HG02763 (cell line): ENCODE measurements around the gene GHITM.
"Not testable (repeated sequence)": the region's sequence is repeated elsewhere in the genome, so short reads cannot be mapped to it uniquely, and the experiment has no call there.

Experiments used
- ATAC-seq: cut with Tn5 transposase; IDR thresholded peaks from one replicate; pipeline ENCODE4 v1.9.1; 2021; ENCODE audit warnings: mild to moderate bottlenecking, moderate library complexity; ENCODE audit not compliant: unreplicated experiment

Gene GHITM

DNA sequence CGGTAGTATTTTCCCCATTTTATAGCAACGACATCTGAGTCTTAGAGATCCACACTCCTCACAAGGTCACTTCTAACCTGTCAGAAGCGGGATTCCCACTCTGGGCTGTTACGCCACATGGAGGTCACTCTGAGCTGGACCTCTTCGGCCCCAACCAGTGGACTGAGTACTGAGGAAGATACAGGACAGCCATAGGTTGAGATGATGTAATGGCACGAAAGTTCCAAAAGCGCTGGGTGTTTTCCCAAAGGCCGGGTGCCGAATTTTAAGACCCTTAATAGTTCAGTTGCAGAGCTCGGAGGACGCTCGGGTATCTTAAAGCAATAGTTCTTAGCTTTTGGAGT lies 699 bp downstream of the GHITM start:
- peak; percentile 2 for ATAC-seq

DNA sequence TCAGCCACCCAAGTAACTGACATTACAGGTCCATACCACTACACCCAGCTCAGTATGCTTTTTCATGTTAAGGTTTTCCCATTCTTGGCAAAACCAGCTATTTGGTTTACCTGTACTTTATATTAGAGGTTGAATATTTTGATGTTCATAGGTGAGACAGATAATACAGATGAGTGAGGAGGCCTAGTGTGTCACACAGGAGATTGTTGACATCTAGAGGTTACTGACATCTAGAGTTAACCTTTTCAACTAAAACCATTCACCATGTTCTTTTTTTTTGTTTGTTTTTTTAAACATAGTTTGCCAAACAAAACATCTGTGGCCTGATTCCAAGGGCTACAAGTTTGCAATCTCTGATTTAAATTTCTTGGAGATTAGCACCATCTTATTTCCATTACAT lies 8.0 kb downstream of the GHITM start:
- ATAC-seq, result no peak

DNA sequence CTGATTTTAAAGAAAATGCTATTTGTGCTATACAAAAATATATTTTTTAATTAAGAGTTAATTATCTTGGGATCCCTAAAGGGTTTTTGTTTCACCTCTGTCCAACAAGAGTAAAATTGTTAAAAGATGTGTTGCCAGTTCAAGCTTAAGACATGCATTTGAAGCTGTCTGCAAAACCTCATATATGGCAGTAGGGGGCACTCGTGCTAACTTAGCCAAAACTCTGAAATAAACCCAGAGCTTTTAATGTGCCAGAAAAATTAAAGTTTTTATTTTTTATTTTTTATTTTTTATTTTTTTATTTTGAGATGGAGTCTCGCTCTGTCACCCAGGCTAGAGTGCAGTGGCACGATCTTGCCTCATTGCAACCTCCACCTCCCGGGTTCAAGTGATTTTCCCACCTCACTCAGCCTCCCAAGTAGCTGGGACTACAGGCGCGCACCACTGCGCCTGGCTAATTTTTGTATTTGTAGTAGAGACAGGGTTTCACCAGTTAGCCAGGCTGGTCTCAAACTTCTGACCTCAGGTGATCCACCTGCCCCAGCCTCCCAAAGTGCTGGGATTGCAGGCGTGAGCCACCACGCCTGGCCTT lies 8.8 kb downstream of the GHITM start:
- ATAC-seq, result peak; percentile 57

DNA sequence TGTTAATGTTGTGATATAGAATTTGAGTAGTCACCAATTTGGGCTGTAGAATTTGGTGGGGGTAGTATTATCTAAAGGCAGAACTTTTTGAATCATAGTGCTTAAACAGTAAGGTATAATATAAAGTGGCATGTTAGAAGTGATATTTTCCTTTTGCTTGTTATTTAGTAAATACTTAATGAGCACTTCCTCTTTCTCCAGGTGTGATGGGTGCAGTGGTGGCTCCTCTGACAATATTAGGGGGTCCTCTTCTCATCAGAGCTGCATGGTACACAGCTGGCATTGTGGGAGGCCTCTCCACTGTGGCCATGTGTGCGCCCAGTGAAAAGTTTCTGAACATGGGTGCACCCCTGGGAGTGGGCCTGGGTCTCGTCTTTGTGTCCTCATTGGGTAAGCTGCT lies 10.5 kb downstream of the GHITM start:
- ATAC-seq, result no peak

DNA sequence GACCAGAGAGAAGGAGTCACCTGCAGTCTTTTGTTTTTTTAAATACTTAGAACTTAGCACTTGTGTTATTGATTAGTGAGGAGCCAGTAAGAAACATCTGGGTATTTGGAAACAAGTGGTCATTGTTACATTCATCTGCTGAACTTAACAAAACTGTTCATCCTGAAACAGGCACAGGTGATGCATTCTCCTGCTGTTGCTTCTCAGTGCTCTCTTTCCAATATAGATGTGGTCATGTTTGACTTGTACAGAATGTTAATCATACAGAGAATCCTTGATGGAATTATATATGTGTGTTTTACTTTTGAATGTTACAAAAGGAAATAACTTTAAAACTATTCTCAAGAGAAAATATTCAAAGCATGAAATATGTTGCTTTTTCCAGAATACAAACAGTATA lies 13.5 kb downstream of the GHITM start:
- ATAC-seq, result no peak

DNA sequence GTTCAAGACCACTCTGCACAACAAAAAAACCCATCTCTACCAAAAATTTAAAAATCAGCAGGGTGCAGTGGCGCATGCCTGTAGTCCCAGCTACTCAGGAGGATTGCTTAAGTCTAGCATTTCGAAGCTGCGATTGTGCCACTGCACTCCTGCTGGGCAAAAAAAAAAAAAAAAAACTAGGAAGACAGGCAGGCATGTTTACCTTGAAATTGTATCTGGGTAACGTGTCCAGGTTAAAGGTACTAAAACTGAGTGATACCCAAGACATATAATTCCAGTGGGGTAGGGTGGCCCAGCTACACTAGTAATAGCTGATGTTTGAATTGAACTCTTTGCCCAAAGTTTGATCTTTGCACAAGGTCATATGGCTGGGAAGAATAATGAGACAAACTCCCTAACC lies 16.2 kb downstream of the GHITM start:
- ATAC-seq, result no peak

DNA sequence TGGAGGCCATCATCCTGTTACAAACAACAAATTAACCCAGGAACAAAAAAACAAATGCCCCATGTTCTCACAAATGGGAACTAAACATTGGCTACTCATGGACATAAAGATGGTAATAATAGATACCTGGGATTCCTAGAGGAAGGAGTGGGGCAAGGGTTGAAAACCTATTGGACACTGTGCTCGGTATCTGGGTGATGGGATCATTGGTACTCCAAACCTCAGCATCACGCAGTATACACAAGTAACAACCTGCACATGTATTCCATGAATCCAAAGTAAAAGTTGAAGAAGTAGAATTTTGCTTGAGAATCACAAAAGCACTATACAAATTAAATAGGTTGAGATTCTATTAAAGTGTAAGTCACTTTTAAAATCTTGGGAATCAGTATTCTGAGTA lies 16.7 kb downstream of the GHITM start:
- no peak for ATAC-seq

DNA sequence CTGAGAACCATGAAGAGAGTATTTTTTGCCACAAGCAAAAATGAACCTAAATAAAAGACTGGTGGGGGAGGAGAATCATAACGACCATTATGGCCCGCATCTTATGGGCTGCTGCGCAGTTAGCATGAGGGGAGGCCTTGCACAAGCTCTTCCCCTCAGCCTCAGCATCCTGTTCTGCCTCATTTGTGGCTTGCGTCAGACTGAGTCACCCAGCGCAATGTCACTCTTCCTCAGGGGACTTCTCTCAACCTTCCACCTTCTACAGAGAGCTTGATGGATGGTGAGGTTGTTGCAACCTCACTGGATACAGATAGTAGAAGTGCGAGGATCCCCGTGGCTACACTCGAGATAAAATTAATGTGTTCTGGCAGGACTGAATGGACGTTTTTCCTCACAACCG lies 17.5 kb downstream of the GHITM start:
- ATAC-seq, result peak; percentile 66

DNA sequence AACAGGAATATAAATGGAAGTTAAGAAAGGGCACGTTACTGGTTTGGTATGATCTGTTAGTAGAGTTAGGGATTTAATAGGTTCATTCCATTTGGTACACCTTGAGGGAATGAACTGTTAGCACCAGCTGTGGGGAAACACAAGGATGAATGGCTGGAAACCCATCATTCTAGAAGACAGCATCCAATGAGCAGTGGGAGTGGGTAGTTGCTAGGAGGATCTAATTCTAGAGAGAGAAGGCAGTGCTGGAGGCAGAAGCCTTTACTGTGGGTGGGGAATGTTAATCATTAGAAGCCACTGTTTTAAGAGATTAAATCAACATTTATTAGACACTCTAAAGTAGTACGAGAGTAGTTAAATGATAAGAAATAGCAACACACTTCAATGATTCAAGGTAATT lies 18.8 kb downstream of the GHITM start:
- ATAC-seq, result no peak

DNA sequence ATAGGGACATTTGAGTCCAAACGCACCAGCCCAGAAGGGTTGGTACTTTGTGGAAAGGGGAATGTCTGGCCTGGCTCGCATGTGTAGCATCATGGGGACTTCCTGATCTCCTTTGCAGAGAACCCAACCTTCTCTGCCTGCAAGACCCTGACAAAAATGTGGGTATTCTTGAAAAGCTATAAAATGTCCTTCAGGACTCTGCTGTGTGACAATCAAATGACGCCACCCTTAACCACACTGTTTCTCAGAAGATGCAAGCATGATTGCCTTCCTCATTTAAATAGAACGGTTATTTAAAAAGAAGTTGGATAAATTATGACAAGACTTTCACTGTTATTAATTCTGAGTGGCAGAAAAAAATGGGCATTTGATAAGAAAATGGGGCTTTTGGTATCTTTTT lies 19.2 kb downstream of the GHITM start:
- no peak for ATAC-seq

DNA sequence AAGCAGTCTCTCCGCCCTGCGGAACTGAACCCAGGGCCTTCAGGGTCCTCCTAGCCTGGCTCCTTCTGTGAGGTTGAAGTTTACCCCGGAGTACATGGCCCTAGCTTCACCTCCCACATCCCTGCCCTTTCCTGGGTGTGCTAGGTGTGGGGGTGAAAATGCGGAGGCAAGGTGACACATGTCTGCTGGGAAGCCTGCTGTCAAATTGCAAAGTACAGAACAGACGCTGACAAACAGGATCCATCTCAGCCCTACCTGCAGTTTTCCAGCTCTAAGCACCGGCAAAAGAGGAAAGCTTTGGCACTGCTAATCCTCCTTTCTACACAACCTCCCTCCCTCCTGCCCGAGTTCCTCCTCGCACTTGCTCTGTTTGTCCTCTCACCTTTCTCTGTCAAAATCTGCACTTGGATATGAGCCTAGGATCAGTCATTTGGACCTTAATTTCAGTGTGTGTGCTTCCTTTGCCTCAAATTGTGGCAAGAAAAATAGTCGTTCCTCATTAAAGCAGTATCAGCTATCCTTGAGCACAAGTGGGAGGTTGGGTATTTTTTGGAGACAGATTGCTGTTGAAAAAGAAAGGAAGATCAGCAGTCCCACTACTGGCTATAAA lies 19.9 kb downstream of the GHITM start:
- ATAC-seq, result no peak

DNA sequence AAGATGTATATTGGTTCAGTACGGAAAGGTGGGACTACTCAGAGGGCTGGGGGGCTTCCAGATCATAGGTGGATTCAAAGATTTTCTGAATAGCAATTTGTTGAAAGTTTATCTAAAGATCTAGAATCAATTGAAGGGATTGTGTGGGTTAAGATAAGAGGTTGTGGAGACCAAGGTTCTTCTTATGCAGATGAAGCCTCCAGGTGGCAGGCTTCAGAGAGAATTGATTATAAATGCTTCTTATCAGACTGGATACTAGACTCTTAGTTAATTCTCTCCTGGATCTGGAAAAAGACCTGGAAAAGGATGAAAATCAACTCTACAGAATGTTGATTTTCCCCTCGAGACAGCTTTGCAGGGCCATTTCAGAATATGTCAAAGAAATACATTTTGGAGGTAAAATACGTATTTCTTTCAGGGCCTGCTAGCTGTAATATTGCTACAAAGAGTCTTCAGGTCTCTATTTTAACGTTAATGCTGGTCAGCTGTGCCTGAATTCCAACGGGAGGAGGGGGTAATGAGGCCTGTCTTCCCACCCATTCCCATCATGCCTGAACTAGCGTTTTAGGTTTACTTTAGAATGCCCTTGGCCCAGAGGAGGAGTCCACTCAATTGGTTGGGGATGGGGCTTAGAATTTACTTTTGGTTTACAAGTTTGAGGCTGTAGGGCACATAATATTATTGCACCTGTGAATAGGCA lies 21.5 kb downstream of the GHITM start:
- ATAC-seq, result no peak

DNA sequence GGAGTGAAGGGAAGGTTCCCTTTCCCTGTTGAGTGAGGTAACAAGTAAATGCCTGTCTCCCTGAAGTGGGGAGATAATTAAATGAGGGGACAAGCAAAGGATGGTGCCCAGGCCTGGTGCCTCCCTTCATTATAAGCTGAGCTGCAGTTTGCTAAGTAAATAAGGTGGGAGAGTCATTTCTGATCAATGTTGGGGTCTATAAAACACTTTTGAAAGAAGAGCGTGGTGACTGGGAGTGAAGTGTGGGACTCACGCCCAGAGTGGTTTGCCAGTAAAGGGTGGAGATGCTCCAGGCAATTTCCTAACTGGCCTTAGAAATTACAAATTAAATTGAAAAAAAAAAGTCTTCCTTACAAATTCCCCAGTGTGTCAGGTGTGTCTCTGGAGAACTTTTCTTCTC lies 24.7 kb downstream of the GHITM start:
- ATAC-seq, result no peak

DNA sequence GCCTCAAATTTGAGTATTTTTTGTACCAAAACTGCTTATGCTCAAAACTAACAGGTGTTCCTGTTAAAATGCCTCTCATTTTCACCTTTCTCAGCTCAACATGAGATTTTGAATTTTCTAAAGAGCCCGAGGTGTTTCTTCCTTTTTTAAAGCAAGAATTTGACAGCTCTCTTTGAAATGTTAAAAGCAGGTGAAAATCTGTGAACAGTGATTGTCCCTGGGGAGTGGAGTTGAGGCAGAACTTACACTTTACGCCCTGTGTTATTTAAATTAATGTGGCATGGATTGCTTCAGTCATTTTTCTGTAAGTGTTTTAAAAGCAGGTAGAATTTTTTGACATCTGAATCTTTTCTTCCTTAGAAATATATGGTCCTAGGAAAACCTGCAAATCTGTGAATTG lies 25.1 kb downstream of the GHITM start:
- no peak for ATAC-seq

DNA sequence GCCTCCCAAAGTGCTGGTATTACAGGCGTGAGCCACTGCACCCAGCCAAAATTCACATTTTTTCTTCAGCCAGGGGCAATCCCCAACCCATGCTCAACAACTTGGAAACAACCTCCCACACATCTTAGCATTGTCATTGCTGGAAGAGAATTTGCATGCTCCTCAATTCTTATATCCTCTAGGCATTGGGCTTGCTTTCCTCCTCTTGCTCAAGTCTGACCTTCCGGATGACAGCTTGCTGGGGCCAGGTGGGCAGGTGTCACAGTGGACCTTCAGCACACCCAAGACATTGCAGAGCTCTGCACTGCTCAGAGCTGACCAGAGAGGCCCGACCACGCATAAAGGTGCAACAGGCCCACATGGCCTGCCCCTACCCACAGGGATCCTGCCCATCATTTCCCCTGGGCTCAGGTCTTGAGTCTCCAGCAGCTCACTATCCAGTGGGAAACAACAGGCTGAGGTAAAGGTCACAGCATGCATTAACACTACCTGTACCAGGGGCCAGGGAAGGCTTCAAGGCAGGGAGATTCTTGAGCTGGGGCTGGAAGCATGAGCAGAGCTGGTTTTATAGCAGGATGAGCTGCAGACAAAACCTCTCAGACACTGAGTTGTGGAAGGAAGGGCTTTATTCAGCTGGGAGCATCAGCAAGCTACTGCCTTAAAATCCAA lies 27.4 kb downstream of the GHITM start:
- ATAC-seq, result peak; percentile 58

DNA sequence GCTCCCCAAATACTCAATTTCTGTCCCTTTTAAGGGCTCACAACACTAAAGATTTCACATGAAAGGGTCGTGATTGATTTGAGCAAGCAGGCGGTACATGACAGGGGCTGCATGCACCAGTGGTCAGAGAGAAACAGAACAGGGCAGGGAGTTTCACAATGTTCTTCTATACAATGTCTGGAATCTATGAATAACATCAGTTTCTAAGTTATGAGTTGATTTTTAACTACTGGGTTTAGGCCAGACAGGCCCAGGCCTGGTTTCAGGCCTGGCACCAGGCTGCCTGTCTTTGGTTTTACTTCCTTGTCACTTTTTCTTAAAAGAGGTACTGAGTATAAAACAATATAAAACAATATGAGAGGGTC lies 28.0 kb downstream of the GHITM start:
- not testable (repeated sequence) for ATAC-seq

DNA sequence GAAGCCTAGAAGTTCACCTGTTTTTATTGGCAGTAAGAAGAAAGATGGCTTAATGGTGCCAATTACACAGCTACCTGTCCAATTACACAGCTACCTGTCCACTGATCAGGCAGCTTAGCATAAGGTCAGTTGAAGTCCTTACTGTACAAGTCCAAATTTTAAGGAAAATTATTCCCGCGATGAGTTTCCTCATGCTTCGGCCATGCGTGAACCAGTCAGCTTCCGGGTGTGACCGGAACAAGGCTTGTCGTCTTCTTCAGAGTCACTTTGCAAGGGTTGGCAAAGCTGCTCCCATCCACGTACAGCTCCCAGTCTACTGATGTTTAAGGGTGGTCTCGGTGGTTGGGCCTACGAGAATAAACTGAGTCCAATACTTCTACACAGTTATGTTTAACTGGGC lies 29.1 kb downstream of the GHITM start:
- not testable (repeated sequence) for ATAC-seq

DNA sequence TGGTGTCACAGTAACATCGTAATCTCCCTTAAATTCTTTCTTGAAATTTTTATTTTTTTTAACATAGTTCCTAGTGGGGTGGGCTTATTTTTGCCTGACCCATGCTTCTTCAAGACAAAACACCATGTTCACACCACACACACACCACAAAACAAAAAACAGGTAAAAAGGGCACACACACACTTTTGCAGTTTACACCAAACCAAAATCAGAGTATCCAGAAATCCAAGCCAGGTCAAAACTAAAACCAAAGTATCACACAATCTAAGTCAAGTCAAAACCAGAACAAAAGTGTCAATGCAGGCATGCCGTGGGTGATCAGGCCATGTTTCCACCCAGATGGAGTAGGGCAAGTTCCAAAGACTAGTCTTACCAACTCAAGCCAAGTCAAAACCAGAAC lies 31.9 kb downstream of the GHITM start:
- not testable (repeated sequence) for ATAC-seq

DNA sequence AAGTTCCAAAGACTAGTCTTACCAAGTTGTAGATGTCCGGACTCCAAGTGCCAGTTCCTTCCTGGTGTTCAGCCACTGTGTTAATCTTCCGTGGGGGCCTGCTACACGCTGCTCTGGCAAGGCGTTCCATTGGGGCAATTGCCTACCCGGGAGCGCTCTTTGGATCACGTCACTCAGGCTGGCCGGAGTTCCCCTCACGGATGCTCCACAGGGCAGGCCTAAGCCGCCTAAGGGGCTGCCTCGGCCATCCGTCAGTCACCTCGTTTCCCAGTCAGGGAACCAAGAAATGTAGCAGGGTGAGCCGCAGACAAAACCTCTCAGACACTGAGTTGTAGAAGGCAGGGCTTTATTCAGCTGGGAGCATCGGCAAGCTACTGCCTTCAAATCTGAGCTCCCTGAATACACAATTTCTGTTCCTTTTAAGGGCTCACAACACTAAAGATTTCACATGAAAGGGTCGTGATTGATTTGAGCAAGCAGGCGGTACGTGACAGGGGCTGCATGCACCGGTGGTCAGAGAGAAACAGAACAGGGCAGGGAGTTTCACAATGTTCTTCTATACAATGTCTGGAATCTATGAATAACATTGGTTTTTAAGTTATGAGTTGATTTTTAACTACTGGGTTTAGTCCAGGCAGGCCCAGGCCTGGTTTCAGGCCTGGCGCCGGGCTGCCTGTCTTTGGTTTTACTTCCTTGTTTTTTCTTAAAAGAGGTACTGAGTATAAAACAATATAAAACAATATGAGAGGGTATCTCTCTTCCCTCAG lies 32.6 kb downstream of the GHITM start:
- peak; percentile 16 for ATAC-seq

DNA sequence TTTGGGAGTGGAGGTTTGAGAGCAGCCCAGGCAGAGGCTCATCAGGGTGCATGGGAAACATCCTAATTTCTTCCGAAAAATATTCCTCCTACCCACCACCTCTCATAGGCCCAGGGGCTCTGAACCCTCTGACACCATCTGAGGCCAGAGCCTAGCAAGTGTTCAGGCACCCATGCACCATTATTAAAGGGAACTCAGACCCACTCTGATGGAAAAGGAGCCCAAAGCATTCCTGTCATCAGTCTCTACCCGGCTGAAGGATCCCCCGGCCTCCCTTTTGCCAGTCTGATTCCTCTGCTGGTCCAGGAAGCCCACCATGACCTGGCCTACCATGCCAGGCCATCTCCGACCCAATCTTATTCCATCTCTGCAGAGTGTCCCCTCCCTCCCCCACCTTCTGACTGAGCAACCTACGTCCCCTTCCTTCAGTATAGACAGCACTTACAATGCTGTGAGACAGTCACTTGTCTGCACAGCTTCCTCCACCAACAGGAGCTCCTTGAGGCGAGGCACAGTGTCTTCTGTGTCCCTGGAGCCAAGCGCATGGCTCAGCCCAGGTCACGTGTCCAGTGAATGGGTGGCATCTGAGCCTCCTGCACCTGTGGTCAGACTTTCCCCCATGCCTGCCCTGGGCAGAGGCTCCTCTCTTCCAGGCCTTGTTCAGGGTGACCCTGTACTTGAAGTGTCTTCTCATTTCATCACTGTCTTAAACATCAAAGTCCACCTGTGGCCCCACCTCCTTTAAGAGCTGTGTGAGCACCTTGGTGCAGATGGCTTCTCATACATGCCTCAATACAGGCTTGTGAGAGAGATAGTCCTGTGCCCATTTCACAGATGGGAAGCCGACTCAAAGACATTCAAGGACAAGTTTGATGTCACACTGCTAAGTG lies 33.4 kb downstream of the GHITM start:
- ATAC-seq, result peak; percentile 53
